ENCODE measurements around the gene PTGER4. TPM values are rescaled to one million over a fixed set of nuclear protein-coding genes. Genes with fewer than 3 reads are reported as not detected.

PTGER4 gene
- 0.16 TPM in 1 of 2 replicates, not detected in the other for total RNA-seq (2022)
- Bru-seq, nascent RNA, result percentile 9 among the genes with signal in this experiment
- percentile 12 among the genes with signal in this experiment for BruChase-seq, experiment 1, labeled RNA remaining after a 2-hour chase
- BruChase-seq, experiment 2, labeled RNA remaining after a 6-hour chase, result percentile 15 among the genes with signal in this experiment
- long read RNA-seq, result 0 reads

- Histone ChIP-seq H3K36me3 (ENCODE audit: control insufficient read depth, insufficient read depth, low read length) (no peaks in the 10 kb centered on the region), H3K4me3 (ENCODE audit: low read depth, low read length) (peak within 1 kb of the TSS; percentile 52), H3K9me3 (no peaks in the 10 kb centered on the region), H3K4me1 (peaks cover 9% of the 10 kb centered on the region), H3K27me3 (replicated peaks; ENCODE audit: control insufficient read depth, insufficient read depth, low read length) (peaks cover 13% of the 10 kb centered on the region)
- no TSS peak for BruUV-seq (replicated peaks)
- H3K9me3 Mint-ChIP-seq (ENCODE audit: unreplicated experiment), result no peaks in the 10 kb centered on the region
- H3K27me3 Mint-ChIP-seq (ENCODE audit: insufficient read depth, unreplicated experiment), result peaks cover 41% of the 10 kb centered on the region
- intact Hi-C loops (cut with micrococcal nuclease; ENCODE audit: unreplicated experiment), result loop anchor here (10.0 kb wide), 1 partner anchor 315 kb away; no protein-coding TSS in a partner anchor
- H3K4me3 Mint-ChIP-seq (ENCODE audit: unreplicated experiment), result peak within 1 kb of the TSS; percentile 85
- POLR2A ChIA-PET, result no interaction called here
- peaks cover 8% of the 10 kb centered on the region for H3K4me1 Mint-ChIP-seq (ENCODE audit: low read depth, unreplicated experiment)
- no peak for DNase-seq
- CTCF ChIA-PET, result interaction anchor here (0.6 to 0.7 kb wide), 3 partner anchors 664 to 1042 kb away, joined by 3 read pairs; no protein-coding TSS in a partner anchor
- no peak for TF ChIP-seq CTCF (IDR thresholded peaks at IDR 0.05; ENCODE audit: insufficient read depth in 1 of 2, low read depth in 1 of 2, low read length in 1 of 2, severe bottlenecking in 1 of 2, unreplicated experiment in 1 of 2)
- no peak within 1 kb of the TSS for H3K27ac Mint-ChIP-seq (ENCODE audit: unreplicated experiment)
- H3K36me3 Mint-ChIP-seq (ENCODE audit: insufficient read depth, unreplicated experiment), result peaks cover 5% of the 10 kb centered on the region
These were observed at the start of gene PTGER4 for GRCh38 chr5:40679913-40680681. PTGER4 (plus strand) TSS chr5:40679915; CDS start chr5:40680994, 1,079 bp downstream.

GRCh38 chr5:40630126-40630525, 49.6 kb upstream of the PTGER4 start:
- no peak overlapping the region for H3K4me3 ChIP-seq (ENCODE audit: low read depth, low read length)
- no peaks in the 10 kb centered on the region for H3K4me1 ChIP-seq
- ChIA-PET CTCF (no interaction called here), POLR2A (no interaction called here)
- H3K4me1 Mint-ChIP-seq (ENCODE audit: low read depth, unreplicated experiment), result no peaks in the 10 kb centered on the region
- H3K4me3 Mint-ChIP-seq (ENCODE audit: unreplicated experiment), result no peak overlapping the region
- H3K27me3 ChIP-seq (replicated peaks; ENCODE audit: control insufficient read depth, insufficient read depth, low read length), result no peaks in the 10 kb centered on the region
- peaks cover 9% of the 10 kb centered on the region for H3K27me3 Mint-ChIP-seq (ENCODE audit: insufficient read depth, unreplicated experiment)
- H3K9me3 Mint-ChIP-seq (ENCODE audit: unreplicated experiment), result no peaks in the 10 kb centered on the region
- intact Hi-C loops (cut with micrococcal nuclease; ENCODE audit: unreplicated experiment), result no loop called here
- no peak for TF ChIP-seq CTCF (IDR thresholded peaks at IDR 0.05; ENCODE audit: insufficient read depth in 1 of 2, low read depth in 1 of 2, low read length in 1 of 2, severe bottlenecking in 1 of 2, unreplicated experiment in 1 of 2)
- no peaks in the 10 kb centered on the region for H3K9me3 ChIP-seq
- DNase-seq, result no peak
- no peak overlapping the region for H3K27ac Mint-ChIP-seq (ENCODE audit: unreplicated experiment)
- no peaks in the 10 kb centered on the region for H3K36me3 ChIP-seq (ENCODE audit: control insufficient read depth, insufficient read depth, low read length)
- no TSS peak for BruUV-seq (replicated peaks)
- no peaks in the 10 kb centered on the region for H3K36me3 Mint-ChIP-seq (ENCODE audit: insufficient read depth, unreplicated experiment)

GRCh38 chr5:40631236-40631635, 48.5 kb upstream of the PTGER4 start:
- POLR2A ChIA-PET, result interaction anchor here (0.5 kb wide), 1 partner anchor 37 kb away, joined by 3 read pairs; no protein-coding TSS in a partner anchor
- intact Hi-C loops (cut with micrococcal nuclease; ENCODE audit: unreplicated experiment), result no loop called here
- Mint-ChIP-seq H3K27me3 (ENCODE audit: insufficient read depth, unreplicated experiment) (peaks cover 10% of the 10 kb centered on the region), H3K27ac (ENCODE audit: unreplicated experiment) (no peak overlapping the region), H3K4me3 (ENCODE audit: unreplicated experiment) (no peak overlapping the region), H3K4me1 (ENCODE audit: low read depth, unreplicated experiment) (no peaks in the 10 kb centered on the region), H3K9me3 (ENCODE audit: unreplicated experiment) (no peaks in the 10 kb centered on the region), H3K36me3 (ENCODE audit: insufficient read depth, unreplicated experiment) (no peaks in the 10 kb centered on the region)
- no peak for TF ChIP-seq CTCF (IDR thresholded peaks at IDR 0.05; ENCODE audit: insufficient read depth in 1 of 2, low read depth in 1 of 2, low read length in 1 of 2, severe bottlenecking in 1 of 2, unreplicated experiment in 1 of 2)
- Histone ChIP-seq H3K4me1 (no peaks in the 10 kb centered on the region), H3K27me3 (replicated peaks; ENCODE audit: control insufficient read depth, insufficient read depth, low read length) (no peaks in the 10 kb centered on the region), H3K9me3 (no peaks in the 10 kb centered on the region), H3K36me3 (ENCODE audit: control insufficient read depth, insufficient read depth, low read length) (no peaks in the 10 kb centered on the region), H3K4me3 (ENCODE audit: low read depth, low read length) (no peak overlapping the region)
- CTCF ChIA-PET, result no interaction called here
- DNase-seq, result no peak
- BruUV-seq (replicated peaks), result no TSS peak

Data from Caco-2 (cell line).